Measurements from ENCODE around the gene ATP5MC3.

- no peak for TF ChIP-seq POLR2A (IDR thresholded peaks at IDR 0.05)
- TF ChIP-seq, protein P1, sequence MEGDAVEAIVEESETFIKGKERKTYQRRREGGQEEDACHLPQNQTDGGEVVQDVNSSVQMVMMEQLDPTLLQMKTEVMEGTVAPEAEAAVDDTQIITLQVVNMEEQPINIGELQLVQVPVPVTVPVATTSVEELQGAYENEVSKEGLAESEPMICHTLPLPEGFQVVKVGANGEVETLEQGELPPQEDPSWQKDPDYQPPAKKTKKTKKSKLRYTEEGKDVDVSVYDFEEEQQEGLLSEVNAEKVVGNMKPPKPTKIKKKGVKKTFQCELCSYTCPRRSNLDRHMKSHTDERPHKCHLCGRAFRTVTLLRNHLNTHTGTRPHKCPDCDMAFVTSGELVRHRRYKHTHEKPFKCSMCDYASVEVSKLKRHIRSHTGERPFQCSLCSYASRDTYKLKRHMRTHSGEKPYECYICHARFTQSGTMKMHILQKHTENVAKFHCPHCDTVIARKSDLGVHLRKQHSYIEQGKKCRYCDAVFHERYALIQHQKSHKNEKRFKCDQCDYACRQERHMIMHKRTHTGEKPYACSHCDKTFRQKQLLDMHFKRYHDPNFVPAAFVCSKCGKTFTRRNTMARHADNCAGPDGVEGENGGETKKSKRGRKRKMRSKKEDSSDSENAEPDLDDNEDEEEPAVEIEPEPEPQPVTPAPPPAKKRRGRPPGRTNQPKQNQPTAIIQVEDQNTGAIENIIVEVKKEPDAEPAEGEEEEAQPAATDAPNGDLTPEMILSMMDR (IDR thresholded peaks at IDR 0.05 in 4 of 5, conservative IDR thresholded peaks at IDR 0.05 in 1 of 5): no peak
Measured at GRCh38 chr2:175207741-175208438, 26.4 kb upstream of the ATP5MC3 start.
